ENCODE measurements around the gene B3GALT5. TPM values are rescaled to one million over a fixed set of nuclear protein-coding genes. Genes with fewer than 3 reads are reported as not detected.

Gene B3GALT5
- total RNA-seq, 1 donor from 2014 or later, result not detected

DNA sequence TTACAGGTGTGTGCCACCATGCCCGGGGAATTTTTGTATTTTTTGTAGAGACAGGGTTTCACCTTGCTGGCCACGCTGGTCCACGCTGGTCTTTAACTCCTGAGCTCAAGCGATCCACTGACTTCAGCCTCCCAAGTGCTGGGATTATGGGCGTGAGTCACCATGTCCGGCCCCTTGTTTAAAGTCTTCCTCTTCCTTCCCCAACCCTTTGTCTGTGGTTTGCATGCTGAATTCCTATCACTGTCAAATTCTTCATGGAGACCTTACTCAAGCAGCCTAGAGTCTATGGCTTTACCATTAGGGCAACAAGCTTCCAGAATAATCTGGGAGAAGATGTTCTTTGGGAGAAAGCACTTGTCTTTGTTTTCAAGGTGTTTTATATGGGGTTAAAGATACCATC is 34.7 kb downstream of the B3GALT5 start:
- POLR2A ChIA-PET, result no interaction called here
- H3K27ac Mint-ChIP-seq, result no peak overlapping the region
- H3K27me3 Mint-ChIP-seq, result no peaks in the 10 kb centered on the region
- no peak for DNase-seq
- H3K4me1 Mint-ChIP-seq, result no peaks in the 10 kb centered on the region
- ATAC-seq (ENCODE audit: low read depth), result no peak
- intact Hi-C loops (cut with micrococcal nuclease), result no loop called here
- H3K4me3 Mint-ChIP-seq, result no peak overlapping the region
- no peaks in the 10 kb centered on the region for H3K36me3 Mint-ChIP-seq (ENCODE audit: low read depth)
- CTCF ChIA-PET, result no interaction called here
- peaks cover 2% of the 10 kb centered on the region for H3K9me3 Mint-ChIP-seq
- TF ChIP-seq, protein P1, sequence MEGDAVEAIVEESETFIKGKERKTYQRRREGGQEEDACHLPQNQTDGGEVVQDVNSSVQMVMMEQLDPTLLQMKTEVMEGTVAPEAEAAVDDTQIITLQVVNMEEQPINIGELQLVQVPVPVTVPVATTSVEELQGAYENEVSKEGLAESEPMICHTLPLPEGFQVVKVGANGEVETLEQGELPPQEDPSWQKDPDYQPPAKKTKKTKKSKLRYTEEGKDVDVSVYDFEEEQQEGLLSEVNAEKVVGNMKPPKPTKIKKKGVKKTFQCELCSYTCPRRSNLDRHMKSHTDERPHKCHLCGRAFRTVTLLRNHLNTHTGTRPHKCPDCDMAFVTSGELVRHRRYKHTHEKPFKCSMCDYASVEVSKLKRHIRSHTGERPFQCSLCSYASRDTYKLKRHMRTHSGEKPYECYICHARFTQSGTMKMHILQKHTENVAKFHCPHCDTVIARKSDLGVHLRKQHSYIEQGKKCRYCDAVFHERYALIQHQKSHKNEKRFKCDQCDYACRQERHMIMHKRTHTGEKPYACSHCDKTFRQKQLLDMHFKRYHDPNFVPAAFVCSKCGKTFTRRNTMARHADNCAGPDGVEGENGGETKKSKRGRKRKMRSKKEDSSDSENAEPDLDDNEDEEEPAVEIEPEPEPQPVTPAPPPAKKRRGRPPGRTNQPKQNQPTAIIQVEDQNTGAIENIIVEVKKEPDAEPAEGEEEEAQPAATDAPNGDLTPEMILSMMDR (IDR thresholded peaks at IDR 0.05), result no peak

GRCh38 chr21:39648879-39649278 is 36.1 kb downstream of the B3GALT5 start:
- Mint-ChIP-seq H3K27ac (no peak overlapping the region), H3K4me1 (no peaks in the 10 kb centered on the region), H3K27me3 (no peaks in the 10 kb centered on the region), H3K9me3 (peaks cover 9% of the 10 kb centered on the region), H3K4me3 (no peak overlapping the region), H3K36me3 (ENCODE audit: low read depth) (no peaks in the 10 kb centered on the region)
- ChIA-PET CTCF (no interaction called here), POLR2A (no interaction called here)
- intact Hi-C loops (cut with micrococcal nuclease), result no loop called here
- no peak for ATAC-seq (ENCODE audit: low read depth)
- TF ChIP-seq, protein P1 (IDR thresholded peaks at IDR 0.05), result no peak
- no peak for DNase-seq

- Mint-ChIP-seq H3K27me3 (no peaks in the 10 kb centered on the region), H3K27ac (no peak overlapping the region), H3K4me1 (no peaks in the 10 kb centered on the region), H3K4me3 (no peak overlapping the region), H3K36me3 (ENCODE audit: low read depth) (no peaks in the 10 kb centered on the region), H3K9me3 (peaks cover 9% of the 10 kb centered on the region)
- DNase-seq (no peak), ATAC-seq (ENCODE audit: low read depth) (no peak)
- ChIA-PET POLR2A (no interaction called here), CTCF (no interaction called here)
- TF ChIP-seq, protein P1 (IDR thresholded peaks at IDR 0.05), result no peak
- intact Hi-C loops (cut with micrococcal nuclease), result no loop called here
These were observed 36.8 kb downstream of the B3GALT5 start for GRCh38 chr21:39649526-39649925.

DNA sequence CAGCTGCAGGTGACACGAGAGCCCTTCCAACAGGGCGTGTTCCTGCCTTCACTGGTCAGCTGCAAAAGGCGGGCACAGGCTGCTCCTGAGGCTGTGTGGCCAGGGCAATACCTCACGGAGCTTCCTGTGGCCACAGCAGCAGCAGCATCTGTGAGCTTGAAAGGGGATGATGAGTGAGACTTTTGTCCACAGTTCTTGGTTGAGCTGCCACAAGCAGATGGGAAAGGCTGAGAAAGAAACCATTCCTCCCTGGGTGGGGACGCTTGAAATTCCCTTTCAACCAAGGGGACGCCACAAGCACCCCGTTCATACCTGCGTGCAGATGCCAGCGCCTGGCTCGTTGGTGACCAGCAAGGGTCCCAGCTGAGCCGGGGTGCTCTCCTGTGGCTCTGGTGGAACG is 37.6 kb downstream of the B3GALT5 start:
- no peaks in the 10 kb centered on the region for H3K4me1 Mint-ChIP-seq
- TF ChIP-seq, protein P1 (IDR thresholded peaks at IDR 0.05), result no peak
- CTCF ChIA-PET, result no interaction called here
- DNase-seq (no peak), ATAC-seq (ENCODE audit: low read depth) (no peak)
- H3K27ac Mint-ChIP-seq, result no peak overlapping the region
- H3K36me3 Mint-ChIP-seq (ENCODE audit: low read depth), result no peaks in the 10 kb centered on the region
- intact Hi-C loops (cut with micrococcal nuclease), result no loop called here
- POLR2A ChIA-PET, result no interaction called here
- no peak overlapping the region for H3K4me3 Mint-ChIP-seq
- H3K27me3 Mint-ChIP-seq, result no peaks in the 10 kb centered on the region
- peaks cover 9% of the 10 kb centered on the region for H3K9me3 Mint-ChIP-seq

DNA sequence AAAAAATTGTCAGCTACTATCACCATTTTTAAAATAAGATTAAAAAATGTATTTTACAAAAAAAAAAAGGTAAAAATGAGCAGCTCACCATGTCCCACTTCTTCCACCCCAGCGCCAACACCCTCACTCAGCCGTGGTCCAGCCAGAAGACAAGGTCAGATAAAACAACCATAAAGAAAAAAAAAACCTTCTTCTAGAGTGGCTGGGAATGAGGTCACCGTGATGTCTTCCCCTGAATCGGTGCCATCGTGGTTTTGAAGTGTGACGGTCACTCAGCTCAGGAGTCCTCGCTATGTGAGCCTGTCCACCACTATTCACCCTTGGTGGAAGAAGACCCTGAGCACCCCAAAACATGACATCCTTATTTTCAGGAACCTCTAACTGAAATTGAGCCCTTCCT is 38.1 kb downstream of the B3GALT5 start:
- no peaks in the 10 kb centered on the region for H3K27me3 Mint-ChIP-seq
- DNase-seq (no peak), ATAC-seq (ENCODE audit: low read depth) (no peak)
- no peaks in the 10 kb centered on the region for H3K4me1 Mint-ChIP-seq
- peaks cover 9% of the 10 kb centered on the region for H3K9me3 Mint-ChIP-seq
- POLR2A ChIA-PET, result no interaction called here
- CTCF ChIA-PET, result no interaction called here
- intact Hi-C loops (cut with micrococcal nuclease), result no loop called here
- H3K27ac Mint-ChIP-seq, result no peak overlapping the region
- H3K36me3 Mint-ChIP-seq (ENCODE audit: low read depth), result no peaks in the 10 kb centered on the region
- no peak overlapping the region for H3K4me3 Mint-ChIP-seq
- TF ChIP-seq, protein P1 (IDR thresholded peaks at IDR 0.05), result no peak
